ENCODE results near the gene ACTN4.

Gene ACTN4

DNA sequence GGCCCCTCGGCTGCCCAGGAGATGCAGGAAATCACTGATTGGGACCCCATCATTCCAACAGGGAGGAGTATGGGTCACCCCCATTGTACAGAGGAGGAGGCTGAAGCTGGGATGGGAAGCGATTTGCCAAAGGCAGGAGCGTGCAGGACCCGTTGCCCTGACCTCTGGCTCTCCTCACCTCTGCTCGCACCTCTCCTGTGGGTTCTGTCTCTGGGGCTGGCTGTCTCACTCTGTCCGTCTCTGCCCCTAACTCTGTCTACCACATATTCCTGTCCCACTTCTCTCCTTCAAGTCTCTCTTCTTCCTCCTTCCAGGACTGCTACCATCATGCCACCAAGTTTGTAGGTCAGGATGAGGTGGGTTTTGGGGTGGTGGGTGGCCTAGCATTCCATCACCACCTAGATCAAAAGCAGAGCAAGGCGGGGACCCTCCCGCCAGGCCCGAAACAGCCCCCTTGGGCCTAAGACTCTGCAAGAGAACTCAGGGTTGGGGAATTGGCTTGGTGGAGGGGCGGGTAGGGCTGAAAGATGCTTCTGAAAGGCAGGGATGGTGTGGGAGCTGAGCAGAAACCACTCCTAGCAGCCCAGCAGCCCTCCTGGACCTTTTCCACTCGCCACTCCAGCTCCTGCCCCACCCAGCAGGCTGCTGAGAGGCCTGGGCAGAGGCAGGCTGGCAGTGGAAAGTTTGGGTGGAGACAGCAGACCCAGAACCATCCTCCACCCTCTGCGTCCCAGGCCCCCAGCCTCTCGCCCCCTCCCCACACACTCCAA lies 126.9 kb downstream of the ACTN4 start:
- no peak for DNase-seq (ENCODE audit: extremely low read depth, insufficient read length)
- Histone ChIP-seq H3K27me3 (replicated peaks; ENCODE audit: control insufficient read depth, insufficient read depth, low read length) (no peaks in the 10 kb centered on the region), H3K36me3 (ENCODE audit: control insufficient read depth, insufficient read depth, low read length) (no peaks in the 10 kb centered on the region), H3K4me3 (replicated peaks; ENCODE audit: low read depth, low read length) (no peak overlapping the region)
- TF ChIP-seq, protein P1, sequence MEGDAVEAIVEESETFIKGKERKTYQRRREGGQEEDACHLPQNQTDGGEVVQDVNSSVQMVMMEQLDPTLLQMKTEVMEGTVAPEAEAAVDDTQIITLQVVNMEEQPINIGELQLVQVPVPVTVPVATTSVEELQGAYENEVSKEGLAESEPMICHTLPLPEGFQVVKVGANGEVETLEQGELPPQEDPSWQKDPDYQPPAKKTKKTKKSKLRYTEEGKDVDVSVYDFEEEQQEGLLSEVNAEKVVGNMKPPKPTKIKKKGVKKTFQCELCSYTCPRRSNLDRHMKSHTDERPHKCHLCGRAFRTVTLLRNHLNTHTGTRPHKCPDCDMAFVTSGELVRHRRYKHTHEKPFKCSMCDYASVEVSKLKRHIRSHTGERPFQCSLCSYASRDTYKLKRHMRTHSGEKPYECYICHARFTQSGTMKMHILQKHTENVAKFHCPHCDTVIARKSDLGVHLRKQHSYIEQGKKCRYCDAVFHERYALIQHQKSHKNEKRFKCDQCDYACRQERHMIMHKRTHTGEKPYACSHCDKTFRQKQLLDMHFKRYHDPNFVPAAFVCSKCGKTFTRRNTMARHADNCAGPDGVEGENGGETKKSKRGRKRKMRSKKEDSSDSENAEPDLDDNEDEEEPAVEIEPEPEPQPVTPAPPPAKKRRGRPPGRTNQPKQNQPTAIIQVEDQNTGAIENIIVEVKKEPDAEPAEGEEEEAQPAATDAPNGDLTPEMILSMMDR (IDR thresholded peaks at IDR 0.05; ENCODE audit: insufficient read depth, low read length, poor library complexity, severe bottlenecking), result no peak

DNA sequence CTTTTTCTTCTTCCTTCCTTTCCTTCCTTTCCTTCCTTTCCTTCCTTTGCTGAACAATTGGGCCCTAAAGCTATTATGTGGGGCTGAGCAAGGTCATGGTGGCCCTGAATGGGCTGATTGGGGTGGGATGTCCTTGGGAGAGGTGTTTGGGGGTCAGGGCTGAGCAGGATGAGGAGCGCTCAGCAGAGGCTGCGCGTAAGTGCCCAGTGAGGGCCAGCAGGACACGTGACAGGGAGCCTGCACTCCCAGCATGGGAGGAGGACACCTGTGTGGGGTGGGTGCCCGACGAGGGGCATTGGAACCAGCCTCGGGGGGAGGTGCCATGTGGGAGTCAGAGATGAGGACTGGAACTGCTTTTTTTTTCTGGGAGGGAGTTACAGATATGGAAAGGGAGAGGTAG lies 131.3 kb downstream of the ACTN4 start:
- H3K4me3 ChIP-seq (replicated peaks; ENCODE audit: low read depth, low read length), result no peak overlapping the region
- TF ChIP-seq, protein P1 (IDR thresholded peaks at IDR 0.05; ENCODE audit: insufficient read depth, low read length, poor library complexity, severe bottlenecking), result no peak
- DNase-seq (ENCODE audit: extremely low read depth, insufficient read length), result no peak
- no peaks in the 10 kb centered on the region for H3K36me3 ChIP-seq (ENCODE audit: control insufficient read depth, insufficient read depth, low read length)
- no peaks in the 10 kb centered on the region for H3K27me3 ChIP-seq (replicated peaks; ENCODE audit: control insufficient read depth, insufficient read depth, low read length)

DNA sequence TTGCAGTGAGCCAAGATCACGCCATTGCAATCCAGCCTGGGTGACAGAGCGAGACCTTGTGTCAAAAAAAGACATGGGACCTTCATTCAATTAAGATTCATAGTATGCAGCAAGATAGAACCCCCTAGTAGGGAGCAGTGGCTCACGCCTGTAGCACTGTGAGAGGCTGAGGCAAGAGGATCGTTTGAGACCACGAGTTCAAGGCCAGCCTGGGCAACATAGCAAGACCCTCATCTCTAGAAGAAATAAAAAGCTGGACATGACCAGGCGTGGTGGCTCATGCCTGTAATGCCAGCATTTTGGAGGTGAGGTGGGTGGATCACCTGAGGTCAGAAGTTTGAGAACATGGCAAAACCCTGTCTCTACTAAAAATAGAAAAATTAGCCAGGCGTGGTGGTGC lies 133.0 kb downstream of the ACTN4 start:
- DNase-seq (ENCODE audit: extremely low read depth, insufficient read length), result no peak
- no peaks in the 10 kb centered on the region for H3K27me3 ChIP-seq (replicated peaks; ENCODE audit: control insufficient read depth, insufficient read depth, low read length)
- TF ChIP-seq, protein P1 (IDR thresholded peaks at IDR 0.05; ENCODE audit: insufficient read depth, low read length, poor library complexity, severe bottlenecking), result no peak
- no peak overlapping the region for H3K4me3 ChIP-seq (replicated peaks; ENCODE audit: low read depth, low read length)
- no peaks in the 10 kb centered on the region for H3K36me3 ChIP-seq (ENCODE audit: control insufficient read depth, insufficient read depth, low read length)

DNA sequence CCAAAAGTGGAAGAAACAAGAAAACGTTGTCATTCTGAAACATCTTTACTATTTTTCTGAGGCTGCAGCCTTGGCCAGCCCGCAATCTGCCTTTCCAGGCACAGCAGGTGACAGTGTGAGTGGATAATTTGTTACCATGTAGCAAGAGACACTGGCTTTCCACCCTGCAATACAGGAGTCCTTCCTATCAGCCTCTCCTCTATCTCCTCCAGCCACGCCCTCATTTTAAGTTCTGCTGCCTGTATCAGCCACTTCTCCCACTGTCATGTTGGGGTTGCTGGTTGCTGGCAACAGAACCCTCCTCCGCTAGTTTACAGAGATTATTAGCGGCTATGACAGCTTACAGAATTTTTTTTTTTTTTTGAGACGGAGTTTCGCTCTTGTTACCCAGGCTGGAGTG lies 133.6 kb downstream of the ACTN4 start:
- Histone ChIP-seq H3K4me3 (replicated peaks; ENCODE audit: low read depth, low read length) (no peak overlapping the region), H3K27me3 (replicated peaks; ENCODE audit: control insufficient read depth, insufficient read depth, low read length) (no peaks in the 10 kb centered on the region), H3K36me3 (ENCODE audit: control insufficient read depth, insufficient read depth, low read length) (no peaks in the 10 kb centered on the region)
- TF ChIP-seq, protein P1 (IDR thresholded peaks at IDR 0.05; ENCODE audit: insufficient read depth, low read length, poor library complexity, severe bottlenecking), result no peak
- no peak for DNase-seq (ENCODE audit: extremely low read depth, insufficient read length)

Data from GM06990 (cell line).